Mesenchymal stem cell (in vitro differentiated cells and primary cell): ENCODE data around the gene SPCS1.
"Not testable (repeated sequence)": the region's sequence is repeated elsewhere in the genome, so short reads cannot be mapped to it uniquely, and the experiment has no call there.

Source experiments
- DNase-seq: peaks from one replicate; pipeline ENCODE4 v3.0.0-alpha.2; 2013
- H2AFZ ChIP-seq: one replicate; pipeline ENCODE4 v1.6.1; 2013; ENCODE audit warnings: low read depth, mild to moderate bottlenecking, control low read depth, inconsistent platforms, low read length, moderate library complexity
- H2AK5ac ChIP-seq: 2 replicates; pipeline ENCODE4 v1.6.1; 2013; ENCODE audit warnings: low read length, moderate library complexity, mild to moderate bottlenecking, inconsistent platforms; ENCODE audit not compliant: severe bottlenecking
- H2BK120ac ChIP-seq: one replicate; pipeline ENCODE4 v1.6.1; 2013; ENCODE audit warnings: low read depth, mild to moderate bottlenecking, inconsistent platforms, low read length, moderate library complexity
- H2BK12ac ChIP-seq, 2 experiments: one replicate each; pipeline ENCODE4 v1.6.1; 2013; ENCODE audit warnings: inconsistent platforms in 2 of 2, low read length in 2 of 2, mild to moderate bottlenecking in 2 of 2, moderate library complexity in 2 of 2, control low read depth in 1 of 2
- H2BK15ac ChIP-seq: one replicate; pipeline ENCODE4 v1.6.1; 2013; ENCODE audit warnings: mild to moderate bottlenecking, low read depth, inconsistent platforms; ENCODE audit not compliant: poor library complexity, severe bottlenecking
- H2BK5ac ChIP-seq: 2 replicates; pipeline ENCODE4 v1.6.1; 2013; ENCODE audit warnings: low read depth, mild to moderate bottlenecking, low read length, control low read depth, inconsistent platforms; ENCODE audit not compliant: poor library complexity, severe bottlenecking
- H3K14ac ChIP-seq, 2 experiments: one replicate each; pipeline ENCODE4 v1.6.1; 2013; ENCODE audit warnings: inconsistent platforms in 2 of 2, low read length in 2 of 2, control low read depth in 1 of 2, mild to moderate bottlenecking in 1 of 2, moderate library complexity in 1 of 2
- H3K18ac ChIP-seq, 2 experiments: one replicate each; pipeline ENCODE4 v1.6.1; 2013; ENCODE audit warnings: inconsistent platforms in 2 of 2, low read length in 2 of 2, control low read depth in 1 of 2, low read depth in 1 of 2, mild to moderate bottlenecking in 1 of 2
- H3K23ac ChIP-seq, 2 experiments: one replicate each; pipeline ENCODE4 v1.6.1; 2013; ENCODE audit warnings: inconsistent platforms in 2 of 2, low read length in 2 of 2, mild to moderate bottlenecking in 2 of 2, moderate library complexity in 2 of 2, control low read depth in 1 of 2
- H3K27ac ChIP-seq: 2 replicates; pipeline ENCODE4 v1.5.1; 2013; ENCODE audit warnings: mild to moderate bottlenecking, moderate library complexity, low read length, control low read depth, inconsistent platforms; ENCODE audit not compliant: poor library complexity, severe bottlenecking
- H3K27me3 ChIP-seq, 2 experiments: 2 replicates each; pipeline versions ENCODE4 v1.6.1 to v1.7.0; 2013; ENCODE audit warnings: low read length in 2 of 2, mild to moderate bottlenecking in 2 of 2, moderate library complexity in 2 of 2, control low read depth in 1 of 2, inconsistent platforms in 1 of 2; ENCODE audit not compliant: control insufficient read depth in 1 of 2, insufficient read depth in 1 of 2
- H3K36me3 ChIP-seq, 2 experiments: 2 replicates each; pipeline versions ENCODE4 v1.6.1 to v1.7.0; 2013; ENCODE audit warnings: low read length in 2 of 2, control low read depth in 1 of 2, inconsistent platforms in 1 of 2, low read depth in 1 of 2, mild to moderate bottlenecking in 1 of 2; ENCODE audit not compliant: insufficient read depth in 2 of 2, control insufficient read depth in 1 of 2
- H3K4ac ChIP-seq, 2 experiments: one replicate each; pipeline ENCODE4 v1.6.1; 2013; ENCODE audit warnings: inconsistent platforms in 2 of 2, low read length in 2 of 2, mild to moderate bottlenecking in 2 of 2, moderate library complexity in 2 of 2, control low read depth in 1 of 2, low read depth in 1 of 2
- H3K4me1 ChIP-seq: 2 replicates; pipeline ENCODE4 v1.6.1; 2013; ENCODE audit warnings: low read depth, low read length, control low read depth; ENCODE audit not compliant: control insufficient read depth, insufficient read depth
- H3K4me2 ChIP-seq: 2 replicates; pipeline ENCODE4 v1.6.1; 2013; ENCODE audit warnings: low read length, mild to moderate bottlenecking, inconsistent platforms; ENCODE audit not compliant: poor library complexity, severe bottlenecking
- H3K4me3 ChIP-seq, 2 experiments: 2 replicates each; pipeline versions ENCODE4 v1.5.1 to v1.7.0; 2013; ENCODE audit warnings: low read length in 2 of 2, mild to moderate bottlenecking in 2 of 2, control low read depth in 1 of 2, low read depth in 1 of 2; ENCODE audit not compliant: insufficient read depth in 1 of 2
- H3K79me1 ChIP-seq: replicated peaks from 2 replicates; pipeline ENCODE4 v1.6.1; 2013; ENCODE audit warnings: mild to moderate bottlenecking, control low read depth, low read length, inconsistent platforms; ENCODE audit not compliant: poor library complexity, severe bottlenecking
- H3K9ac ChIP-seq: 2 replicates; pipeline ENCODE4 v1.7.0; 2013; ENCODE audit warnings: mild to moderate bottlenecking, low read length, moderate library complexity
- H3K9me3 ChIP-seq: 2 replicates; pipeline ENCODE4 v1.7.0; 2013; ENCODE audit warnings: mild to moderate bottlenecking, low read length; ENCODE audit not compliant: control insufficient read depth
- H4K8ac ChIP-seq: one replicate; pipeline ENCODE4 v1.6.1; 2013; ENCODE audit warnings: inconsistent platforms, mild to moderate bottlenecking, low read length, moderate library complexity
- H4K91ac ChIP-seq: one replicate; pipeline ENCODE4 v1.6.1; 2013; ENCODE audit warnings: mild to moderate bottlenecking, low read length, inconsistent platforms
- WGBS: methylation state at CpG from one replicate; pipeline ENCODE4 v1.1.7; 2013; ENCODE audit warnings: mixed read lengths; 5-methylcytosine and 5-hydroxymethylcytosine counted together

SPCS1 gene

DNA sequence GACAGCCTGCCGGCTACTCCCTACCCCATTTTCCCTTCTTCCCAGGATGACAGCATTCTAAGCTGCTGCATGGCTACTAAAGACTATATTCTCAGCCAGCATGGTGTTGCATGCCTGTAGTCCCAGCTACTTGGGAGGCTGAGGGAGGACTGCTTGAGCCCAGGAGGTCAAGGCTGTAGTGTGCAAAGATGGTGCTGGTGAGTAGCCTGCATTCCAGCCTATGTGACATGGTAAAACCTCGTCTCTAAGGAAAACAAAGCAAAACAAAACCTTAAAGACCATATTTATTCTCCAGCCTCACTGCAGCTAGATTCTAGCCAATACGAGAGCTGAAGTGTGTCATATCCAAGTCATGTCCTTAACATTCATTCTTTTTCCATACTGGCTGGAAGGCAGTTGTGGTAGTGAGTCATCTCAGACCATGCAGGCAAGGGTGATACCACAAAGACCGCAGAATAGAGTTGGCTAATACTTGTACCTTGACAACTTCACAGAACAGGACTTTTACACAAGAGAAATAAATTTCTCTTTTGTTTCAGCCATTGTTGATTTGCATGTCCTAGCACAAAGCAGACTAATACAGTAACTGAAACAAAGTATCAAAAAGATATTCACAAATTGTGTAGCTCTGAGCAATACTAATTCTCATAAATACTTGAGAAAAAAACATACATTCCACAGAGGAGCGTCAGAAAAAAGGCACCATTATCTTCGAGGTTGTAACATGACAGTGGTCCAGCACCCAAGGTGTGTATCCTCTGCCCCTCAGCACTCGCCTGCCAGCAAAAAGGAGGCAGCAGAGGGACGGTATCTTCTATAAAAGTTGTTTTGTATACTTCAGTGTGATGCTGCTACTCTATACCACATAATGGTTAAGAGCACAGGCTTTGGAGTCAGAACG, 35.0 kb upstream of the SPCS1 start:
- DNase-seq = peak; percentile 100
- Histone ChIP-seq H4K91ac (no peak overlapping the region), H3K36me3 (peaks cover 13 to 50% of the 10 kb centered on the region in 2 experiments)

GRCh38 chr3:52671676-52672075, 34.2 kb upstream of the SPCS1 start:
- H3K18ac ChIP-seq = peak overlapping the region in 1 of 2 experiments; percentile 21
- DNase-seq = no peak
- peaks cover 6% of the 10 kb centered on the region for H3K79me1 ChIP-seq
- H3K4me3 ChIP-seq = no peak overlapping the region
- peaks cover 10 to 51% of the 10 kb centered on the region in 2 experiments for H3K36me3 ChIP-seq
- H2BK5ac ChIP-seq = no peak overlapping the region
- no peaks in the 10 kb centered on the region for H3K9me3 ChIP-seq
- H3K4me2 ChIP-seq = no peak overlapping the region
- H2AK5ac ChIP-seq = peak overlapping the region; percentile 94
- H3K4me1 ChIP-seq = peaks cover 5% of the 10 kb centered on the region
- H3K27me3 ChIP-seq = no peaks in the 10 kb centered on the region
- peak overlapping the region; percentile 82 for H3K9ac ChIP-seq
- H2BK120ac ChIP-seq = no peak overlapping the region
- no peak overlapping the region for H4K91ac ChIP-seq
- 47% methylated on average over 1 of the region's 1 CpG for WGBS
- H2BK12ac ChIP-seq = no peak overlapping the region
- H3K14ac ChIP-seq = no peak overlapping the region
- no peak overlapping the region for H3K4ac ChIP-seq
- no peak overlapping the region for H4K8ac ChIP-seq
- H2BK15ac ChIP-seq = no peak overlapping the region
- no peak overlapping the region for H3K23ac ChIP-seq
- peak overlapping the region; percentile 89 for H3K27ac ChIP-seq
- no peak overlapping the region for H2AFZ ChIP-seq

More for the DNA sequence above, 35.0 kb upstream of the SPCS1 start:
- Histone ChIP-seq H4K8ac (no peak overlapping the region), H3K9me3 (no peaks in the 10 kb centered on the region), H2BK120ac (no peak overlapping the region), H3K27ac (peak overlapping the region; percentile 98), H2AK5ac (peak overlapping the region; percentile 94), H2BK12ac (peak overlapping the region; percentile 28 to 89), H3K4ac (peak overlapping the region in 1 of 2 experiments; percentile 73), H3K18ac (peak overlapping the region; percentile 77 to 85), H3K23ac (no peak overlapping the region), H3K4me2 (peak overlapping the region; percentile 54), H2AFZ (no peak overlapping the region), H3K79me1 (peaks cover 9% of the 10 kb centered on the region), H3K27me3 (no peaks in the 10 kb centered on the region), H3K14ac (no peak overlapping the region), H2BK5ac (peak overlapping the region; percentile 93), H2BK15ac (no peak overlapping the region), H3K4me1 (peaks cover 5% of the 10 kb centered on the region), H3K9ac (peak overlapping the region; percentile 91), H3K4me3 (peak overlapping the region in 1 of 2 experiments; percentile 57)
- 20% methylated on average over 8 of the region's 9 CpGs for WGBS

DNA sequence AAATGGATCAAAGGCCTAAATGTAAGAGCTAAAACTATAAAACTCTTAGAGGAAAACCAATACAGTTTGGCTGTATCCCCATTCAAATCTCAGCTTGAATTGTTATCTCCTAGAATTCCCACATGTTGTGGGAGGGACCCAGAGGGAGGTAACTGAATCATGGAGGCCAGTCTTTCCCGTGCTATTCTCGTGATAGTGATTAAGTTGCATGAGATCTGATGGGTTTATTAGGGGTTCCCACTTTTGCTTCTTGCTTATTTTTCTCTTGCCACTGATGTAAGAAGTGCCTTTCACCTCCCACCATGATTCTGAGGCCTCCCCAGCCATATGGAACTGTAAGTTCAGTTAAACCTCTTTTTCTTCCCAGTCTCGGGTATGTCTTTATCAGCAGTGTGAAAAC, 29.7 kb upstream of the SPCS1 start:
- H3K23ac ChIP-seq, H3K18ac ChIP-seq: not testable (repeated sequence)

More for the DNA sequence above, 29.7 kb upstream of the SPCS1 start:
- not testable (repeated sequence) for H2BK15ac ChIP-seq, H2BK12ac ChIP-seq, H3K14ac ChIP-seq, H3K9me3 ChIP-seq, H2BK120ac ChIP-seq, H3K27ac ChIP-seq, H4K91ac ChIP-seq, H3K9ac ChIP-seq, DNase-seq, H2BK5ac ChIP-seq, H2AK5ac ChIP-seq, H2AFZ ChIP-seq, H4K8ac ChIP-seq, H3K27me3 ChIP-seq, H3K4ac ChIP-seq, H3K4me1 ChIP-seq, H3K4me3 ChIP-seq, H3K4me2 ChIP-seq
- WGBS = 96% methylated on average over 3 of the region's 3 CpGs
- Histone ChIP-seq H3K36me3 (peaks cover 16 to 67% of the 10 kb centered on the region in 2 experiments), H3K79me1 (peaks cover 17% of the 10 kb centered on the region)
